Psoas muscle (tissue), 8 donors: Measurements from ENCODE around the gene MBNL2. TPM values are rescaled to one million over a fixed set of nuclear protein-coding genes. Genes with fewer than 3 reads are reported as not detected.
A peak's percentile ranks its signal among the peaks of the same experiment; 100 is the strongest.

Experiments used
- ATAC-seq, 4 donors: fragments of 200-7000 bp; cut with Tn5 transposase; one replicate each; pipeline ENCODE4 v1.9.1; 2020; ENCODE audit warnings: moderate library complexity in 3 of 4, mild to moderate bottlenecking in 2 of 4
- DNase-seq, 2 donors: peaks; one replicate each; pipeline ENCODE4 v3.0.0-alpha.2; 2020
- H3K27ac ChIP-seq: fragments of 200-600 bp; one replicate; pipeline ENCODE4 v1.8.0; 2022
- H3K27me3 ChIP-seq, 3 donors: fragments of 200-600 bp in 1 of 3; one replicate each; pipeline versions ENCODE4 v1.6.1 to v1.8.0; 2013 to 2022; ENCODE audit warnings: low read length in 2 of 3, mild to moderate bottlenecking in 2 of 3, moderate library complexity in 1 of 3; ENCODE audit not compliant: insufficient read depth in 3 of 3
- H3K36me3 ChIP-seq, 2 donors: fragments of 200-600 bp in 1 of 2; one replicate each; pipeline versions ENCODE4 v1.6.1 to v1.8.0; 2013 to 2022; ENCODE audit warnings: low read depth in 1 of 2, mild to moderate bottlenecking in 1 of 2, moderate library complexity in 1 of 2; ENCODE audit not compliant: insufficient read depth in 1 of 2
- H3K4me1 ChIP-seq: fragments of 200-600 bp; one replicate; pipeline ENCODE4 v1.8.0; 2022
- H3K4me3 ChIP-seq: fragments of 200-600 bp; one replicate; pipeline ENCODE4 v1.8.0; 2022; ENCODE audit warnings: mild to moderate bottlenecking
- H3K9me3 ChIP-seq: fragments of 200-600 bp; one replicate; pipeline ENCODE4 v1.8.0; 2022
- CTCF ChIP-seq: fragments of 200-600 bp; IDR thresholded peaks from one replicate; pipeline ENCODE4 v1.8.0; 2022; ENCODE audit warnings: antibody characterized with exemption
- WGBS, 3 donors: extraction: QIAGEN DNeasy Blood & Tissue Kit; methylation state at CpG; one replicate each; pipeline versions ENCODE4 v1.1.6 to v1.1.7; 2013; 5-methylcytosine and 5-hydroxymethylcytosine counted together
- intact Hi-C, 2 donors: fragments of 100-400 bp; cut with DNase I; formaldehyde crosslinking; loops; one replicate each; pipeline versions ENCODE4 v1.11.0 to v1.14.2; 2022
- polyA plus RNA-seq, 3 donors: library from polyadenylated mRNA; stranded (reverse); fragments of 200-250 nt; gene quantifications; one replicate each; pipeline ENCODE4 v1.2.3, GENCODE V29; 2013
- total RNA-seq, 4 donors: library from RNA; stranded (reverse); fragmentation: NEBNext Ultra II Directional in 2 of 4; extraction: Animal tissue kit (Norgen Biotek cat#: 25700) in 2 of 4; gene quantifications; one replicate each; pipeline versions ENCODE4 v1.2.1 to v1.2.4, GENCODE V29; 2021 to 2023
- donor health status: healthy with polysubstance abuse.
- donor health status: DM: no; HTN: no; CAD: no; lungs with moderate emphysema.
- donor health status: Bipolar disorder and iron deficiency.
- donor health status: healthy.
- donor health status: DM: yes; HTN: yes; CAD: no.
- donor health status: DM: no; HTN: no; CAD: no.
- donor health status: DM: no; HTN: no; CAD: no.
- donor health status: DM: yes; HTN: yes; CAD: no.

Gene MBNL2
- total and polyA plus RNA-seq, 7 donors = 13.3 to 93.1 (median 61.9) TPM

- 32 to 53% (median 36%) methylated on average over 8 of the region's 8 CpGs for WGBS, 3 donors
- Histone ChIP-seq H3K4me3 (peak overlapping the region; percentile 19), H3K4me1 (peaks cover 20% of the 10 kb centered on the region), H3K27ac (peak overlapping the region; percentile 9), H3K9me3 (no peaks in the 10 kb centered on the region), H3K27me3 (no peaks in the 10 kb centered on the region), H3K36me3 (no peaks in the 10 kb centered on the region)
- DNase-seq (no peak), ATAC-seq (peak; percentile 62 to 75 (median 66))
- TF ChIP-seq CTCF = no peak
- intact Hi-C loops = loop anchor here in 1 of 2 donors (10.0 kb wide), 1 partner anchor 308 kb away; no protein-coding TSS in a partner anchor
Measured at GRCh38 chr13:97422118-97423054, 200.3 kb downstream of the MBNL2 start.

GRCh38 chr13:97423300-97424045 is 201.3 kb downstream of the MBNL2 start:
- DNase-seq = no peak

GRCh38 chr13:97425590-97425989 is 203.5 kb downstream of the MBNL2 start:
- no peak for TF ChIP-seq CTCF
- DNase-seq (no peak), ATAC-seq (no peak)
- Histone ChIP-seq H3K27ac (no peak overlapping the region), H3K36me3 (no peaks in the 10 kb centered on the region), H3K4me1 (peaks cover 35% of the 10 kb centered on the region), H3K27me3 (no peaks in the 10 kb centered on the region), H3K4me3 (no peak overlapping the region), H3K9me3 (no peaks in the 10 kb centered on the region)
- WGBS, 3 donors = 88 to 93% (median 93%) methylated on average over 2 of the region's 2 CpGs
- intact Hi-C loops = loop anchor here in 1 of 2 donors (10.0 kb wide), 1 partner anchor 311 kb away; no protein-coding TSS in a partner anchor

More at GRCh38 chr13:97423300-97424045, 201.3 kb downstream of the MBNL2 start:
- Histone ChIP-seq H3K27me3 (no peaks in the 10 kb centered on the region), H3K4me1 (peaks cover 20% of the 10 kb centered on the region), H3K9me3 (no peaks in the 10 kb centered on the region), H3K27ac (peak overlapping the region; percentile 20), H3K36me3 (no peaks in the 10 kb centered on the region), H3K4me3 (no peak overlapping the region)
- TF ChIP-seq CTCF = no peak
- ATAC-seq = peak in 3 of 4 donors; percentile 34 to 85 (median 76)
- WGBS, 3 donors = 51 to 68% (median 60%) methylated on average over 8 of the region's 8 CpGs
- intact Hi-C loops = loop anchor here in 1 of 2 donors (10.0 kb wide), 1 partner anchor 309 kb away; no protein-coding TSS in a partner anchor

GRCh38 chr13:97426695-97427094 is 204.6 kb downstream of the MBNL2 start:
- intact Hi-C loops = loop anchor here in 1 of 2 donors (10.0 kb wide), 1 partner anchor 312 kb away; no protein-coding TSS in a partner anchor

More at GRCh38 chr13:97426695-97427094, 204.6 kb downstream of the MBNL2 start:
- 94 to 95% (median 94%) methylated on average over 3 of the region's 3 CpGs for WGBS, 3 donors
- Histone ChIP-seq H3K9me3 (no peaks in the 10 kb centered on the region), H3K4me1 (peaks cover 39% of the 10 kb centered on the region), H3K4me3 (no peak overlapping the region), H3K36me3 (no peaks in the 10 kb centered on the region), H3K27me3 (no peaks in the 10 kb centered on the region), H3K27ac (no peak overlapping the region)
- ATAC-seq = no peak
- DNase-seq = no peak
- TF ChIP-seq CTCF = no peak
